ENCODE data around the gene MUC4. TPM values are rescaled to one million over a fixed set of nuclear protein-coding genes. Genes with fewer than 3 reads are reported as not detected.
"Not testable (repeated sequence)": the region's sequence is repeated elsewhere in the genome, so short reads cannot be mapped to it uniquely, and the experiment has no call there.

MUC4 gene
- total and polyA plus RNA-seq, 3 donors from 2014 or later = 1.8 to 4.7 (median 4.0) TPM

DNA sequence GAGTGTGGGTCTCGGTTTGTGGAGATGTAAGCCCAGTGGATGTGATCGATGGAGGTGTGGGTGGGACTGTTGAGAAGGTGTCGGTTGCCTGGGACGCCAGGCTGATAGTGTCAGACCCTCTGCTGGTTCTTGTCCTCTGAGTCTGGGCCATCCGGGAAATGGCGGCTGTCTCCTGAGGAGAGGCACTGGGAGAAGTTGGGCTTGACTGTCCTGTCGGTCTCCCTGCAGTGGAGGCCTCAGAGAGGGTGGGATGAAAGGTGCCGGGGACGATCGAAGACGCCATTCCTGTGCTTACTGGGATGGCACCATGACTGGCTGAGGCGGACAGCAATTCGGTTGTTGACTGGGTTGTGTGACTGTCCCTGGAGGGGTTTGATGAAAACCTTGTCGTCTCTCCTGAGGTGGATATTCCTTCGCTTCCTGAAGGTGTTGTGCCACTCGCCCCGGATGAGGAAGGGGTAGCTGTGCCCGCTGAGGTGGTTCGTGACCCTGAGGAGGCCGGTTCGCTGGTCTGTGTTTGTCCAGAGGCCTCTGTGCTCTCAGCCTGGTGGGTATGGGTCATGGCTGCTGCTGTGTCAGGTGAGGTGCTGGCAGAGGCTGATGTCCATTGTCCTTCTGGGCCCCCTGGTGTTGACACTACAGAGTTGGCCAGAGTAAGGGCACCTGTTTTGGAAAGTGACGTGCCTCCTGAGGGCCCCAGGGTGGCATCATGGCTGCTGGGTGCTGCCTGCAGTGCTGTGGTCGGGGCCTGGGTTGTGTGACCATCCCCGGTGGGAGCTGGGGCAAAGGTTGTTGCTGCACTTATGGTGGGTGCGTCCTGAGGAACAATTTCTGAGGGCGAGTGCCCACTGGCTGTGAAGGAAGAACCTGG lies 22.8 kb downstream of the MUC4 start:
- no peak for DNase-seq
- Histone ChIP-seq H3K27ac (no peak overlapping the region), H3K36me3 (ENCODE audit: low read depth, missing control alignments) (no peaks in the 10 kb centered on the region), H3K4me1 (no peaks in the 10 kb centered on the region), H3K9me3 (no peaks in the 10 kb centered on the region), H3K27me3 (no peaks in the 10 kb centered on the region), H3K4me3 (no peak overlapping the region)
- TF ChIP-seq, protein P1, sequence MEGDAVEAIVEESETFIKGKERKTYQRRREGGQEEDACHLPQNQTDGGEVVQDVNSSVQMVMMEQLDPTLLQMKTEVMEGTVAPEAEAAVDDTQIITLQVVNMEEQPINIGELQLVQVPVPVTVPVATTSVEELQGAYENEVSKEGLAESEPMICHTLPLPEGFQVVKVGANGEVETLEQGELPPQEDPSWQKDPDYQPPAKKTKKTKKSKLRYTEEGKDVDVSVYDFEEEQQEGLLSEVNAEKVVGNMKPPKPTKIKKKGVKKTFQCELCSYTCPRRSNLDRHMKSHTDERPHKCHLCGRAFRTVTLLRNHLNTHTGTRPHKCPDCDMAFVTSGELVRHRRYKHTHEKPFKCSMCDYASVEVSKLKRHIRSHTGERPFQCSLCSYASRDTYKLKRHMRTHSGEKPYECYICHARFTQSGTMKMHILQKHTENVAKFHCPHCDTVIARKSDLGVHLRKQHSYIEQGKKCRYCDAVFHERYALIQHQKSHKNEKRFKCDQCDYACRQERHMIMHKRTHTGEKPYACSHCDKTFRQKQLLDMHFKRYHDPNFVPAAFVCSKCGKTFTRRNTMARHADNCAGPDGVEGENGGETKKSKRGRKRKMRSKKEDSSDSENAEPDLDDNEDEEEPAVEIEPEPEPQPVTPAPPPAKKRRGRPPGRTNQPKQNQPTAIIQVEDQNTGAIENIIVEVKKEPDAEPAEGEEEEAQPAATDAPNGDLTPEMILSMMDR (IDR thresholded peaks at IDR 0.05) = no peak
- TF ChIP-seq POLR2A (IDR thresholded peaks at IDR 0.05) = no peak
- 93 to 94% methylated on average over 17 to 25 of the region's 26 CpGs for WGBS, 2 donors
- intact Hi-C loops (cut with DNase I; ENCODE audit: low total_unique reads) = no loop called here

DNA sequence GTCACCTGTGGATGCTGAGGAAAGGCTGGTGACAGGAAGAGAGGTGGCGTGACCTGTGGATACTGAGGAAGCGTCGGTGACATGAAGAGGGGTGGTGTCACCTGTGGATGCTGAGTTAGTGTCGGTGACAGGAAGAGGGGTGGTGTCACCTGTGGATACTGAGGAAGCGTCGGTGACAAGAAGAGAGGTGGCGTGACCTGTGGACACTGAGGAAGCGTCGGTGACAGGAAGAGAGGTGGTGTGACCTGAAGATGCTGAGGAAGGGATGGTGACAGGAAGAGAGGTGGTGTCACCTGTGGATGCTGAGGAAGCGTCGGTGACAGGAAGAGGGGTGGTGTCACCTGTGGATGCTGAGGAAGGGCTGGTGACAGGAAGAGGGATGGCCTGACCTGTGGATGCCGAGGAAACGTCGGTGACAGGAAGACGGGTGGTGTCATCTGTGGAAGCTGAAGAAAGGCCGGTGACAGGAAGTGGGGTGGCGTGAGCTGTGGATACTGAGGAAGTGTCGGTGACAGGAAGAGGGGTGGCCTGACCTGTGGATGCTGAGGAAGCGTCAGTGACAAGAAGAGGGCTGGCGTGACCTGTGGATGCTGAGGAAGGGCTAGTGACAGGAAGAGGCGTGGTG lies 25.8 kb downstream of the MUC4 start:
- H3K27ac ChIP-seq; H3K4me3 ChIP-seq; H3K36me3 ChIP-seq (ENCODE audit: low read depth, missing control alignments); H3K4me1 ChIP-seq; intact Hi-C loops (cut with DNase I; ENCODE audit: low total_unique reads); H3K9me3 ChIP-seq; DNase-seq; H3K27me3 ChIP-seq: not testable (repeated sequence)
- WGBS, 2 donors = 86 to 89% methylated on average over 21 of the region's 21 CpGs

DNA sequence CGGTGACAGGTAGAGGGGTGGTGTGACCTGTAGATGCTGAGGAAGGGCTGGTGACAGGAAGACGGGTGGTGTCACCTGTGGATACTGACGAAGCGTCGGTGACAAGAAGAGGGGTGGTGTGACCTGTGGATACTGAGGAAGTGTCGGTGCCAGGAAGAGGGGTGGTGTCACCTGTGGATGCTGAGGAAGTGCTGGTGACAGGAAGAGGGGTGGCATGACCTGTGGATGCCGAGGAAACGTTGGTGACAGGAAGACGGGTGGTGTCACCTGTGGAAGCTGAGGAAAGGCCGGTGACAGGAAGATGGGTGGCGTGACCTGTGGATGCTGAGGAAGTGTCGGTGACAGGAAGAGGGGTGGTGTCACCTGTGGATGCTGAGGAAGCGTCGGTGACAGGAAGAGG lies 27.7 kb downstream of the MUC4 start:
- H3K27me3 ChIP-seq; DNase-seq; H3K27ac ChIP-seq; H3K36me3 ChIP-seq (ENCODE audit: low read depth, missing control alignments); intact Hi-C loops (cut with DNase I; ENCODE audit: low total_unique reads); H3K4me1 ChIP-seq; H3K9me3 ChIP-seq; H3K4me3 ChIP-seq: not testable (repeated sequence)
- WGBS, 2 donors = 83 to 88% methylated on average over 14 of the region's 14 CpGs

DNA sequence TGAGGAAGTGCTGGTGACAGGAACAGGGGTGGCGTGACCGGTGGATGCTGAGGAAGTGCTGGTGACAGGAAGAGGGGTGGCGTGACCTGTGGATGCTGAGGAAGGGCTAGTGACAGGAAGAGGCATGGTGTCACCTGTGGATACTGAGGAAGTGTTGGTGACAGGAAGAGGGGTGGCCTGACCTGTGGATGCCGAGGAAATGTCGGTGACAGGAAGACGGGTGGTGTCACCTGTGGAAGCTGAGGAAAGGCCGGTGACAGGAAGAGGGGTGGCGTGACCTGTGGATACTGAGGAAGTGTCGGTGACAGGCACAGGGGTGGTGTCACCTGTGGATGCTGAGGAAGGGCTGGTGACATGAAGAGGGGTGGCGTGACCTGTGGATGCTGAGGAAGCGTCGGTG lies 30.5 kb downstream of the MUC4 start:
- intact Hi-C loops (cut with DNase I; ENCODE audit: low total_unique reads); DNase-seq: not testable (repeated sequence)

DNA sequence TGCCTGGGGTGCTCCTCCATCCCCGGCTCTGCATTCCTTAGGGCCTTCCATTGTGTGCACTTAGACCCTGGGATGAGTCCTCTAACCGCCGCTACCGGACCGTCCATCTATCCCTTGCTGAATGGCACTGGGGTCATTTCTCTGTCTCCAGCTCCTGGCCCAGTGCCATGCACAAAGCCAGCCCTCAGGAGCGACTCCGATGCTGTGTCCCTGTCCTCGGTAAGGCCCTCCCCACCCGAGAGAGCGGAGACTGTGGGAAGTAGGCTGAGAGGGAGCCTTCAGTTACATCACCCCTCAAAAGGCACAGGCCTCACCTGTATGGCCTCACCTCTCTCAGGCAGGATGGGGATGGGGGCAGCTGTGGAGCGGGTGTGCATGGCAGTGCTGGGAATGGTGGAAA lies 33.8 kb downstream of the MUC4 start:
- no peak overlapping the region for H3K27ac ChIP-seq
- intact Hi-C loops (cut with DNase I; ENCODE audit: low total_unique reads) = no loop called here
- H3K36me3 ChIP-seq (ENCODE audit: low read depth, missing control alignments) = no peaks in the 10 kb centered on the region
- DNase-seq = no peak
- TF ChIP-seq POLR2A (IDR thresholded peaks at IDR 0.05) = no peak
- TF ChIP-seq, protein P1 (IDR thresholded peaks at IDR 0.05) = no peak
- no peaks in the 10 kb centered on the region for H3K27me3 ChIP-seq
- 76 to 79% methylated on average over 5 to 11 of the region's 11 CpGs for WGBS, 2 donors
- H3K4me1 ChIP-seq = no peaks in the 10 kb centered on the region
- no peaks in the 10 kb centered on the region for H3K9me3 ChIP-seq
- H3K4me3 ChIP-seq = no peak overlapping the region

More for the DNA sequence above, 30.5 kb downstream of the MUC4 start:
- not testable (repeated sequence) for H3K27me3 ChIP-seq; H3K36me3 ChIP-seq (ENCODE audit: low read depth, missing control alignments); H3K9me3 ChIP-seq; H3K27ac ChIP-seq; H3K4me3 ChIP-seq; H3K4me1 ChIP-seq
- 77 to 88% methylated on average over 9 to 12 of the region's 12 CpGs for WGBS, 2 donors

DNA sequence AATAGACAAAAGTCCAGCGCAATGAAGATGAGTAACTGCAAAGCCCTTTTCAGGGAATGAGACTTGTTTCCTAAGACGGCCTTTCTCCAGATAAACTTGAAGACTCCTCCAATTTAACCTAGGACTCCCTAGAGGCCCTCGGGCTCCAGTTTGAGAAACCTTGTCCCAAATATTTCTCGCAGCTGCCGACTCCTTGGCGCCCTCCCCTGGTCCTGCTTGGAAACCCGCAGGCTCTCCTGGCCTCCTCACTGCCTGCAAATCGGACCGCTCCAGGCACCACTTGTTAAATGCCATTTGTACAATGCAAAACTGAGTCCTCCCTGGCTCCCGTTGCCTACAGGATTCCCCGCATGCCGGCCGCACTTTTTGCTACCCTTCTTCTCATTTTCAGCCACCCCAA lies 36.8 kb downstream of the MUC4 start:
- TF ChIP-seq, protein P1 (IDR thresholded peaks at IDR 0.05) = peak in 2 of 3 experiments; percentile 56 to 71
- TF ChIP-seq POLR2A (IDR thresholded peaks at IDR 0.05) = no peak
- intact Hi-C loops (cut with DNase I; ENCODE audit: low total_unique reads) = no loop called here
- Histone ChIP-seq H3K4me1 (no peaks in the 10 kb centered on the region), H3K36me3 (ENCODE audit: low read depth, missing control alignments) (no peaks in the 10 kb centered on the region), H3K27me3 (no peaks in the 10 kb centered on the region), H3K27ac (no peak overlapping the region), H3K9me3 (no peaks in the 10 kb centered on the region), H3K4me3 (no peak overlapping the region)
- DNase-seq = peak; percentile 88
- 13 to 19% methylated on average over 13 of the region's 13 CpGs for WGBS, 2 donors

Data from testis (tissue), 3 donors.